ENCODE measurements around the gene AFF3.

- TF ChIP-seq CTCF (IDR thresholded peaks at IDR 0.05 in 8 of 11, conservative IDR thresholded peaks at IDR 0.05 in 3 of 11) = no peak
- no peak for TF ChIP-seq POLR2A (IDR thresholded peaks at IDR 0.05)
- no peak for TF ChIP-seq POLR2AphosphoS5 (IDR thresholded peaks at IDR 0.05)
Measured at GRCh38 chr2:99776206-99776905, 366.0 kb downstream of the AFF3 start.

All from spleen (tissue), 7 donors.